ENCODE data around the gene HOXA7.
A peak's percentile ranks its signal among the peaks of the same experiment; 100 is the strongest.

HOXA7 gene

GRCh38 chr7:27146491-27147198, 9.8 kb downstream of the HOXA7 start:
- DNase-seq = peak; percentile 46

DNA sequence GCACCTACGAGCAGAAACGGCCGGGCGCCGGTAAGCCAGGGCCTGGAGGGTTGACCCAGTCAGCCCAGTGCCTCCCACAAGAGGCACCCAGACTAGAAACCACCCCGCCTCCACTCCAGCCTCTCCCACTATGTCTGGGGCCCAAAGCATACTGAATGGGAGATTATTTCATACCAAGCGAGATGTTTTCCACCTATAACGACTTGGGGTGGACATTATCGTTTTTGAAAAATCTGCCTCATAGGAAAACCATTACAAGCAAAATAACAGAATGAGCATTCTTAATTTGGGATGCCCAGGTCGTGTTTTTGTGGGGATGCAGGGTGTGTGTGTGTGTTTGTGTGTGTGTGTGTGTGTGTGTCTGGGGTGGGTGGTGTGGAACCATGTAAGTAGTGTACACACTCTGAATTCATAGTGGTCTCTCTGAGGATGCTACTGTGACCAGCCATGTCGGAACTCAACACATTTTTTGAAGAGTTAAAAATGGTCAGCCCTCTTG, 10.5 kb downstream of the HOXA7 start:
- peak; percentile 52 for DNase-seq

DNA sequence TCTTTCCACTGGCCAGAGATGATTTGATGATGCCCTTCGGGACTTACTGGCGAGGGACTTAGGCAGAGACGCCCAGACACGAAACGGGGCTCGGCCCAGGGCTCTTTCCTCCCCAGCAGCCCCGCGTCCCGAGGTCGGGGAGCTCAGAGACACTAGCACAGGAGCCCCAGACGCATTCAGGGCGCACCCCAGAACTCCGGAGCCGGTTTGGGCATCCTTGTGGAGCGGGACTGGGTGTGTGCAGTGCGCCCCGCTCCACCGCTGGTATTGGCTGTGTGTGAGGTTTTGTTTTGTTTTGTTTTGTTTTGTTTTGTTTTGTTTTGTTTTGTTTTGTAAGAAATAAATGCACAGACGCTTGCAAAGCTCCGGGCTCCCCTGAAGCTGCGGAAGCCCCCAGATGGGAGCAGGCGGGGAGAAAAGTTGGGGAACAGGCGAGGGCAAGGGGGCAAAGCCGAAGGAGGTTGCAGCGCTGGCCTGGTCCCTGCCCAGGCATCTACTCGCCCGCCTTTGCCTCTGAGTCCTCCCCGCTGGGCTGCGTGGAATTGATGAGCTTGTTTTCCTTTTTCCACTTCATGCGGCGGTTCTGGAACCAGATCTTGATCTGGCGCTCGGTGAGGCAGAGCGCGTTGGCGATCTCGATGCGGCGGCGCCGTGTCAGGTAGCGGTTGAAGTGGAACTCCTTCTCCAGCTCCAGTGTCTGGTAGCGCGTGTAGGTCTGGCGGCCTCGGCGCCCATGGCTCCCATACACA, 11.1 kb downstream of the HOXA7 start:
- peak; percentile 72 for DNase-seq

- DNase-seq = peak; percentile 66
Observed at GRCh38 chr7:27144781-27145164, 11.7 kb downstream of the HOXA7 start.

DNA sequence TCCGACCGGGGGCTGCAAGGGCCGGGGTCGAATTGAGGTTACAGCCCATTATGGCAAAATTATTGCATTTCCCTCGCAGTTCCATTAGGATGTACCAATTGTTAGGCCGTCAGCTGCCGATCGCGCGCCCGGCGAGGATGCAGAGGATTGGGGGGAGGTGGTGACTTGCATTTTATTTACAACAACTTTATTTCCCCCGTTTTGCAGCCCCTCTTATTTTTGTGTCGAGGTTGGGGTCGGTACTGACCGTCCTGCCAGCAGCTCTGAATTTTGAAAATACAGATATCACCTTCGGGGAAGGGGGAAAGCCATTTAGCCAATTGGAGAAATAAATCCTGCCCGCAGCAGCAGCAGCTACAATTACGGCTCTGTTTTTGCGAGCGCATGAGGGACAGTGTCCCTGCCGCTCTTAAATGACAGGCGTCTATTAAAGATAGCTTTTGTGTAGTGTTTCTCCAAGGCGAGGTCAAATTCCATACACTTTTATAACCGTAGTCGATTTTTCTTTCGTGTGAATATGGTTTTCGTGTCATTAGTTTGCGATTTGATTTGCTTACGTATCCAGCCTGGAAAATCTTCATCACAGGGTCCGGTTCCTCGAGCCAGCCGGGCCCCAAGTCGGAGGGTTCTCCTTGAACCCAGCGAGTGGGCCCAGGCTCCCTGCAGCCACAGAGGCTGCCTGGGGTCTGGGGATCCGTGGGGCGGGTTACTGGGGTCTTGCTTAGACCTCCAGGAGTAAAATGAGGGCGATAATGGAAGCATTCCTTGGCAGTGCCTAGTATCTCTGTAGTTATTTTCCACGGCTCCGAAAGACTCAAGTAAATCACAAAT, 12.3 kb downstream of the HOXA7 start:
- no peak for DNase-seq

DNA sequence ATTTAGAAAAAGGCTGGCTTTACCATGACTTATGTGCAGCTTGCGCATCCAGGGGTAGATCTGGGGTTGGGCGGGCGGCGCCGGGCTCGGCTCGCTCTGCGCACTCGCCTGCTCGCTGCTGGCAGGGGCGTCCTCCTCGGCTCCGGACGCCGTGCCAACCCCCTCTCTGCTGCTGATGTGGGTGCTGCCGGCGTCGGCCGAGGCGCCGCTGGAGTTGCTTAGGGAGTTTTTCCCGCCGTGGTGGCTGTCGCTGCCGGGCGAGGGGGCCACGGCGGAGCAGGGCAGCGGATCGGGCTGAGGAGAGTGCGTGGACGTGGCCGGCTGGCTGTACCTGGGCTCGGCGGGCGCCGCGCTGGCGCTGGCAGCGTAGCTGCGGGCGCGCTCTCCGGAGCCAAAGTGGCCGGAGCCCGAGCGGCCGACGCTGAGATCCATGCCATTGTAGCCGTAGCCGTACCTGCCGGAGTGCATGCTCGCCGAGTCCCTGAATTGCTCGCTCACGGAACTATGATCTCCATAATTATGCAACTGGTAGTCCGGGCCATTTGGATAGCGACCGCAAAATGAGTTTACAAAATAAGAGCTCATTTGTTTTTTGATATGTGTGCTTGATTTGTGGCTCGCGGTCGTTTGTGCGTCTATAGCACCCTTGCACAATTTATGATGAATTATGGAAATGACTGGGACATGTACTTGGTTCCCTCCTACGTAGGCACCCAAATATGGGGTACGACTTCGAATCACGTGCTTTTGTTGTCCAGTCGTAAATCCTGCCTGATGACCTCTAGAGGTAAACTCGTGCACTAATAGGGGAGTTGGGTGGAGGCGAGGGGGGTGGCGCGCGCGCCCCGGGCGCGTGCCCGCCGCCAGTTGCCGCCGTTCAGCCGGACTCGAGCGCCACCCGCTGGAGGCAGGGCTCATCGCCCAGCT, 13.2 kb downstream of the HOXA7 start, which contains the start of gene HOXA5:
Gene HOXA5, minus strand, starts transcription at position 659 of the 927 bp plus-strand sequence. Its CDS starts 74 bp downstream, at position 585.
- peak; percentile 90 for DNase-seq

GRCh38 chr7:27142580-27143022, 13.9 kb downstream of the HOXA7 start:
- DNase-seq = peak; percentile 50

DNA sequence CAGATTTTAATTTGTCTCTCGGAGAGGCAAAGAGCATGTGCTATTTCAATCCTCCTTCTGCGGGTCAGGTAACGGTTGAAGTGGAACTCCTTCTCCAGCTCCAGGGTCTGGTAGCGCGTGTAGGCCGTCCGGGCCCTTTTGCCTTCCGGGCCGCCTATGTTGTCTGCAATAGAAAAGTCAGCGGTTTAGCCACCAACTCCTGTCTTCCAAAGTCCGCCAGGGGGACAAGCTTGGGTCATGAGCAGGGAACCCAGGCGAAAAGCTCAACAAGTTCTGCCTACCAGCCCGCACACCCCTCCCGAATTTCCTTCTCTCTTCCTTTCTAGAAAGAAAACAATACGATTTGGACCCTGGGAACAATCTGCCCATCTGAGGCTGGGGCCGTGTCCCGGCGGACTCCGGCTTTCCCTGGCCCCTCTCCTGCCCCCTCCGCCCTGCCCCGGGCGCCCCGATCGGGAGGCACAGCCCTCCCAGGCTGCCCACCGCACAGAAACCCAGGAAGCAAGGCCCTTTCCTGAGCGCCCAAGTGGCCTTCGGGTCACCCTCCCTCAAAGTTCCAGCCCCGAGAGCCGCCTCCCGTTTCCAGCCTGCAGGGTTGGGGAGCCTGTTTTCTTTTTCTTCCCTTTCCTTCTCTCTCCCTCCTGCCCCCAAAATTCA, 14.4 kb downstream of the HOXA7 start:
- DNase-seq = peak; percentile 61

- DNase-seq = peak; percentile 32
Observed at GRCh38 chr7:27141137-27141922, 15.1 kb downstream of the HOXA7 start.

DNA sequence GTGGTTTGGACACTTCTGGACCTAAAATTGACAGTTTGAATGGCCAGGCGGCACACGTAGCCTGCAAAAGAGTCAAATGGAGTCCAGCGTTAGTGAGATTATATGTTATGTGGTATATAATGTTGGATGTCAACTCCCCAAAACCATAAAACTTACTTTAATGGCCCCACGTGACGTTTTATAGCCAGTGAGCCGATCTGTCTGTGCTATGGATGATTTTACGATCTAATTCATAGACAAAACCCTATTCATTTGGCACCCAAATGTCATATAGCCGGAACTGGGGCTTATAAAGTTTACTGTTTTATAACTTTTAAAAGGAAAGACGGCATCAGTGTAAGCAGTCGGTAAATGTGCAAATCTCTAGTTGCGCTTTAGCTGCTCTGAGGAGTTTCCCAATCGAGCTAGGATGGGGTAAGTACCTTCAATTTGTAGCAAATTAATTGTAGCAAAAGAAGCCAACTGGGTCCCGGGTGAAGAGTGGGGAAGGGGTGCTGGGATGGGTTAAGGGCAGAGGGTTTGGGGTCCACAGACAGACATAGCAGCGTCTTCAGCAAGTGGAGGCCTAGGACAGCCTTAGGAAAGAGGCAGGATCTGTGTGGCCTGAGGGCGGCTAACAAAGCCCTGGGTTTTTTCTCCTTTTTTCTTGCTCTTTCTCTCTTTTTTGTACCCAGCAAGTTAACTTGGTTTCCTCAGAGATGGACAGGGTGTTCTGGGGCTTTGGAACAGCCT, 16.2 kb downstream of the HOXA7 start:
- DNase-seq = peak; percentile 45

- peak; percentile 61 for DNase-seq
Observed at GRCh38 chr7:27139334-27140125, 16.9 kb downstream of the HOXA7 start.

GRCh38 chr7:27138985-27139333, 17.5 kb downstream of the HOXA7 start:
- peak; percentile 22 for DNase-seq

- peak; percentile 41 for DNase-seq
Observed at GRCh38 chr7:27138472-27138871, 18.0 kb downstream of the HOXA7 start.

- DNase-seq = peak; percentile 36
Observed at GRCh38 chr7:27137640-27138315, 18.7 kb downstream of the HOXA7 start.

DNA sequence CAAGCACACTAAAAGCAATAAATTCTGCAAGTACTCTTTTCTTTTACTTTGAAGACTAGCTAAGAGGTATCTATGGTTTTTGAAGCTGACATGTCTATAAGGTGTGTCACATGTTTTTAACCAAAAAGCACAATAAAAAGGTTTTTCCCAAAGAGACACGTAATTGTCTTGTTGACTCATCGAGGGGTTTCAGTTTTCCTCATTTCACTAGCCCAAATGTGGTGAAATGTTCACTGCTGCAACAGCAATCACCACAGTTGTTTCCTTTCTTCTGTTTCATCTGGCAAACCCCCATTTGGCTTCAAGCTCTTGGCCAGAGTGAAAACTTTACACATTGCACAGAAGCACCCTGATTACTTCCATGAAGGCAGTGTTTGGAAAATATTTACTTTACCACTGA, 22.1 kb downstream of the HOXA7 start:
- peak; percentile 52 for DNase-seq

GRCh38 chr7:27133409-27134231, 22.9 kb downstream of the HOXA7 start:
- peak; percentile 40 for DNase-seq

- DNase-seq = no peak
Observed at GRCh38 chr7:27132978-27133377, 23.5 kb downstream of the HOXA7 start.
